ENCODE results near the gene ATG7. TPM values are rescaled to one million over a fixed set of nuclear protein-coding genes. Genes with fewer than 3 reads are reported as not detected.

ATG7 gene
- polyA plus RNA-seq, 2 of the 4 experiments (the other 2 are of a cell fraction): 27.2 to 41.2 TPM

DNA sequence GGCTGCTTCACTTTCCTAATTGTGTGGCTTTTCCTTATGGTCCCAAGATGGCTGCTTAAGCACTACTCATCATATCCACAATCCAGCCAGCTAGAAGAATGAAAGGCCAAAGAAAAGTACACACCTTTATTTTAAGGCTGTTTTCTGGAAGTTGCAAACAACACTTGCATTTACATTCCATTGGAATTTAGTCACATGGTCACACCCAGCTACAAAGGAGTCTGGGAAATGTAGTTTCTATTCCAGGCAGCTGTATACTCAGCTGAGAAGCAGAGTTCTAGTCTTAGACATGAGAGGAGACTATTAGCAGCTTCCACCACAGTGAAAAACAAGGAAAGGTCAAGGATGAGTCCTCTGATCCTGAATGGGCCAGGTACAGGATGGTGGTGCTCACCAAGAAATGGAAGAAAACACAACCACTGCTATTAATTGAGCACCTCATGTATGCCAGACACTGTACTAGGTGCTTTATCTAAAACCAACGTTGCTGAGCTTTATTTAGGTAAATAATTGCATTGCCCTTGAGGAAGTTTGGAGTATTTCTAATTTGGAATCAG lies 28.0 kb upstream of the ATG7 start:
- Histone ChIP-seq H3K9me3 (no peaks in the 10 kb centered on the region), H3K4me2 (no peak overlapping the region), H3K4me1 (peaks cover 8% of the 10 kb centered on the region), H3K27ac (no peak overlapping the region), H3K4me3 (no peak overlapping the region)
- DNase-seq (ENCODE audit: low read depth in 1 of 2, low spot score in 1 of 2) (peak in 1 of 2 experiments; percentile 26), FAIRE-seq (no peak), ATAC-seq (peak; percentile 73 to 80; a peak in 5 of 6 replicates)
- CTCF ChIA-PET: interaction anchor here (0.7 to 6.7 kb wide), 6 partner anchors 8 to 269 kb away, joined by 3 to 45 read pairs (median 4); no protein-coding TSS in a partner anchor
- POLR2A ChIA-PET: interaction anchor here (1.0 to 1.1 kb wide), 2 partner anchors 28 to 45 kb away, joined by 4 read pairs; partner anchors contain the start of gene ATG7
- TF ChIP-seq, protein P1, sequence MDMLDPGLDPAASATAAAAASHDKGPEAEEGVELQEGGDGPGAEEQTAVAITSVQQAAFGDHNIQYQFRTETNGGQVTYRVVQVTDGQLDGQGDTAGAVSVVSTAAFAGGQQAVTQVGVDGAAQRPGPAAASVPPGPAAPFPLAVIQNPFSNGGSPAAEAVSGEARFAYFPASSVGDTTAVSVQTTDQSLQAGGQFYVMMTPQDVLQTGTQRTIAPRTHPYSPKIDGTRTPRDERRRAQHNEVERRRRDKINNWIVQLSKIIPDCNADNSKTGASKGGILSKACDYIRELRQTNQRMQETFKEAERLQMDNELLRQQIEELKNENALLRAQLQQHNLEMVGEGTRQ (IDR thresholded peaks at IDR 0.05): peak; percentile 56
- TF ChIP-seq, protein P2, sequence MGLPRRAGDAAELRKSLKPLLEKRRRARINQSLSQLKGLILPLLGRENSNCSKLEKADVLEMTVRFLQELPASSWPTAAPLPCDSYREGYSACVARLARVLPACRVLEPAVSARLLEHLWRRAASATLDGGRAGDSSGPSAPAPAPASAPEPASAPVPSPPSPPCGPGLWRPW (IDR thresholded peaks at IDR 0.05): no peak
- TF ChIP-seq, protein P3, sequence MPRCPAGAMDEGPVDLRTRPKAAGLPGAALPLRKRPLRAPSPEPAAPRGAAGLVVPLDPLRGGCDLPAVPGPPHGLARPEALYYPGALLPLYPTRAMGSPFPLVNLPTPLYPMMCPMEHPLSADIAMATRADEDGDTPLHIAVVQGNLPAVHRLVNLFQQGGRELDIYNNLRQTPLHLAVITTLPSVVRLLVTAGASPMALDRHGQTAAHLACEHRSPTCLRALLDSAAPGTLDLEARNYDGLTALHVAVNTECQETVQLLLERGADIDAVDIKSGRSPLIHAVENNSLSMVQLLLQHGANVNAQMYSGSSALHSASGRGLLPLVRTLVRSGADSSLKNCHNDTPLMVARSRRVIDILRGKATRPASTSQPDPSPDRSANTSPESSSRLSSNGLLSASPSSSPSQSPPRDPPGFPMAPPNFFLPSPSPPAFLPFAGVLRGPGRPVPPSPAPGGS (IDR thresholded peaks at IDR 0.05): no peak
- TF ChIP-seq BHLHE40 (IDR thresholded peaks at IDR 0.05; ENCODE audit: low read depth, low read length): no peak
- WGBS (ENCODE audit: missing lambda C conversion rate): 44% methylated on average over 1 of the region's 1 CpG

DNA sequence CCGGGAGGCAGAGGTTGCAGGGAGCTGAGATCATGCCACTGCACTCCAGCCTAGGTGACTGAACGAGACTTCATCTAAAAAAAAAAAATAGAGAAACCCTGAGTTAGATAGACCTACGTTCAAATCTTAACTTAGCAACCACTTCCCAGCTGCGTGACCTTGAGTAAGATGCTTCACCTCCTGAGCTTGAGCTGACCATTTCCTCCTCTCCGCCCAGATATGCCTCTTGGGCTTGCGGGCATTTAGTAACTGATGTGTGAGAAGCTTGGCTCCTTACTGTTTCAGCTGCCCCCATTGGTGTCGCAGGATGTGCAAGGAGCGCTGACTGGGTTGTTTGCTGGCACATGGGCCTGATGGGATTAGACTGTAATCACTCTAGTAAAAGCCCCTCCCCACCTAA lies 26.9 kb upstream of the ATG7 start:
- POLR2A ChIA-PET: no interaction called here
- no peak for FAIRE-seq
- DNase-seq (ENCODE audit: low read depth in 1 of 2, low spot score in 1 of 2): no peak
- ATAC-seq: no peak
- no peaks in the 10 kb centered on the region for H3K9me3 ChIP-seq
- no peak overlapping the region for H3K27ac ChIP-seq
- 90% methylated on average over 8 of the region's 8 CpGs for WGBS (ENCODE audit: missing lambda C conversion rate)
- TF ChIP-seq MAZ (IDR thresholded peaks at IDR 0.05; ENCODE audit: borderline replicate concordance, low read depth, low read length) (no peak), MAFK (IDR thresholded peaks at IDR 0.05; ENCODE audit: partially characterized antibody) (no peak), ZNF302 (CRISPR knock-in tag; IDR thresholded peaks at IDR 0.05) (no peak), ZSCAN20 (CRISPR knock-in tag; IDR thresholded peaks at IDR 0.05) (no peak), POLR2A (IDR thresholded peaks at IDR 0.05; ENCODE audit: low read length) (no peak), CHD2 (IDR thresholded peaks at IDR 0.05; ENCODE audit: low read length, partially characterized antibody) (no peak), CEBPB (IDR thresholded peaks at IDR 0.05) (no peak), NPAS2 (CRISPR knock-in tag; IDR thresholded peaks at IDR 0.05; ENCODE audit: borderline replicate concordance) (no peak), ZFP36 (IDR thresholded peaks at IDR 0.05; ENCODE audit: borderline replicate concordance, partially characterized antibody) (no peak), JUN (IDR thresholded peaks at IDR 0.05) (no peak), FOSL2 (IDR thresholded peaks at IDR 0.05) (no peak), FOSL2 (CRISPR knock-in tag; IDR thresholded peaks at IDR 0.05) (no peak), GATA3 (IDR thresholded peaks at IDR 0.05; ENCODE audit: borderline replicate concordance) (no peak), NFE2L2 (conservative IDR thresholded peaks at IDR 0.05; ENCODE audit: low read length) (no peak), CBX2 (IDR thresholded peaks at IDR 0.05; ENCODE audit: borderline replicate concordance, low read depth) (no peak)
- TF ChIP-seq, protein P4, sequence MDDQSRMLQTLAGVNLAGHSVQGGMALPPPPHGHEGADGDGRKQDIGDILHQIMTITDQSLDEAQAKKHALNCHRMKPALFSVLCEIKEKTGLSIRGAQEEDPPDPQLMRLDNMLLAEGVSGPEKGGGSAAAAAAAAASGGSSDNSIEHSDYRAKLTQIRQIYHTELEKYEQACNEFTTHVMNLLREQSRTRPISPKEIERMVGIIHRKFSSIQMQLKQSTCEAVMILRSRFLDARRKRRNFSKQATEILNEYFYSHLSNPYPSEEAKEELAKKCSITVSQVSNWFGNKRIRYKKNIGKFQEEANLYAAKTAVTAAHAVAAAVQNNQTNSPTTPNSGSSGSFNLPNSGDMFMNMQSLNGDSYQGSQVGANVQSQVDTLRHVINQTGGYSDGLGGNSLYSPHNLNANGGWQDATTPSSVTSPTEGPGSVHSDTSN (IDR thresholded peaks at IDR 0.05): no peak
- TF ChIP-seq, protein P5, sequence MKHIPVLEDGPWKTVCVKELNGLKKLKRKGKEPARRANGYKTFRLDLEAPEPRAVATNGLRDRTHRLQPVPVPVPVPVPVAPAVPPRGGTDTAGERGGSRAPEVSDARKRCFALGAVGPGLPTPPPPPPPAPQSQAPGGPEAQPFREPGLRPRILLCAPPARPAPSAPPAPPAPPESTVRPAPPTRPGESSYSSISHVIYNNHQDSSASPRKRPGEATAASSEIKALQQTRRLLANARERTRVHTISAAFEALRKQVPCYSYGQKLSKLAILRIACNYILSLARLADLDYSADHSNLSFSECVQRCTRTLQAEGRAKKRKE (CRISPR knock-in tag; IDR thresholded peaks at IDR 0.05; ENCODE audit: low read depth): no peak
- TF ChIP-seq, protein P2 (IDR thresholded peaks at IDR 0.05): no peak
- TF ChIP-seq, protein P3 (IDR thresholded peaks at IDR 0.05): no peak
- H3K4me1 ChIP-seq: peaks cover 8% of the 10 kb centered on the region
- H3K4me3 ChIP-seq: no peak overlapping the region
- H3K4me2 ChIP-seq: no peak overlapping the region
- CTCF ChIA-PET: interaction anchor here (0.7 to 6.7 kb wide), 7 partner anchors 9 to 270 kb away, joined by 3 to 45 read pairs (median 3); partner anchors contain the start of gene ATG7

All from A549 (cell line).